HL-60 (cell line): ENCODE data around the gene TAC3.
"Not testable (repeated sequence)": the region's sequence is repeated elsewhere in the genome, so short reads cannot be mapped to it uniquely, and the experiment has no call there.

Experiments used
- DNase-seq, 2 experiments: peaks; one replicate each; pipeline ENCODE4 v3.0.0-alpha.2; 2010 to 2020; ENCODE audit warnings: low read depth in 1 of 2, low spot score in 1 of 2
- H3K27ac ChIP-seq: fragments of 250-450 bp; sonication (Bioruptor Pico); replicated peaks from 2 replicates; pipeline ENCODE4 v1.5.1; 2020; ENCODE audit warnings: mild to moderate bottlenecking, moderate library complexity
- H3K27me3 ChIP-seq: fragments of 250-450 bp; sonication (Bioruptor Pico); 2 replicates; pipeline ENCODE4 v1.5.1; 2021; ENCODE audit warnings: mild to moderate bottlenecking, moderate library complexity; ENCODE audit not compliant: insufficient read depth, poor library complexity, severe bottlenecking
- H3K4me3 ChIP-seq: replicated peaks from 2 replicates; pipeline ENCODE4 v1.5.1; 2011; ENCODE audit warnings: mild to moderate bottlenecking, control low read depth, low read length; ENCODE audit not compliant: insufficient read depth
- GABPA ChIP-seq: IDR thresholded peaks from 2 replicates; pipeline ENCODE4 v1.6.1; 2012; ENCODE audit warnings: low read depth
- POLR2AphosphoS5 ChIP-seq: IDR thresholded peaks from 2 replicates; pipeline ENCODE4 v1.6.1; 2012; ENCODE audit warnings: low read depth
- SPI1 ChIP-seq: IDR thresholded peaks from 2 replicates; pipeline ENCODE4 v1.6.1; 2012; ENCODE audit warnings: low read depth, mild to moderate bottlenecking, borderline replicate concordance
- TF ChIP-seq, protein P1 (sequence below): IDR thresholded peaks from one replicate; pipeline ENCODE4 v1.5.1; 2011; ENCODE audit warnings: low read length, control low read depth, inconsistent platforms; ENCODE audit not compliant: insufficient read depth
- TF ChIP-seq, protein P2 (sequence below): IDR thresholded peaks from 2 replicates; pipeline ENCODE4 v1.6.1; 2012; ENCODE audit warnings: low read depth; ENCODE audit not compliant: insufficient replicate concordance

The TAC3 gene

DNA sequence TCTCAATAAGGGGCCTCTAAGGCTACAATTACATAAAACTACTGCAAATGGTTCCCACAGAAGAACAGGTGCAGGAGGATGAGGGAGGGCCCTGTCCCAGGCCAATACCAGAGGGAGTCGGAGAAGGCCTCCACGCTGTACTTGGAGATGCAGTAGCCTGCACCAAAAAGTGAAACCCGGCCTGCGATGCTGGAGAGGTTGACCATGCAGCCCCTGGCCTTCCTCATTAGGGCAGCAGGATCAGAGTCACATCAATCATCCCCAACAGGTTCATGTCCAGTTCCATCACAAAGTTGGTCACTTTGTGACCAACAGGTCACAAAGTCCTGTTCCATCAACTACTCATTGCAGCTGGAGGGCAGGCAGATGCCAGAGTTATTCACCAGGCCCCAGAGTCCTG, 32.9 kb downstream of the TAC3 start:
- H3K27me3 ChIP-seq, result no peaks in the 10 kb centered on the region
- no peak for DNase-seq
- TF ChIP-seq SPI1 (no peak), GABPA (no peak), POLR2AphosphoS5 (no peak)
- TF ChIP-seq, protein P1, sequence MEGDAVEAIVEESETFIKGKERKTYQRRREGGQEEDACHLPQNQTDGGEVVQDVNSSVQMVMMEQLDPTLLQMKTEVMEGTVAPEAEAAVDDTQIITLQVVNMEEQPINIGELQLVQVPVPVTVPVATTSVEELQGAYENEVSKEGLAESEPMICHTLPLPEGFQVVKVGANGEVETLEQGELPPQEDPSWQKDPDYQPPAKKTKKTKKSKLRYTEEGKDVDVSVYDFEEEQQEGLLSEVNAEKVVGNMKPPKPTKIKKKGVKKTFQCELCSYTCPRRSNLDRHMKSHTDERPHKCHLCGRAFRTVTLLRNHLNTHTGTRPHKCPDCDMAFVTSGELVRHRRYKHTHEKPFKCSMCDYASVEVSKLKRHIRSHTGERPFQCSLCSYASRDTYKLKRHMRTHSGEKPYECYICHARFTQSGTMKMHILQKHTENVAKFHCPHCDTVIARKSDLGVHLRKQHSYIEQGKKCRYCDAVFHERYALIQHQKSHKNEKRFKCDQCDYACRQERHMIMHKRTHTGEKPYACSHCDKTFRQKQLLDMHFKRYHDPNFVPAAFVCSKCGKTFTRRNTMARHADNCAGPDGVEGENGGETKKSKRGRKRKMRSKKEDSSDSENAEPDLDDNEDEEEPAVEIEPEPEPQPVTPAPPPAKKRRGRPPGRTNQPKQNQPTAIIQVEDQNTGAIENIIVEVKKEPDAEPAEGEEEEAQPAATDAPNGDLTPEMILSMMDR, result no peak
- TF ChIP-seq, protein P2, sequence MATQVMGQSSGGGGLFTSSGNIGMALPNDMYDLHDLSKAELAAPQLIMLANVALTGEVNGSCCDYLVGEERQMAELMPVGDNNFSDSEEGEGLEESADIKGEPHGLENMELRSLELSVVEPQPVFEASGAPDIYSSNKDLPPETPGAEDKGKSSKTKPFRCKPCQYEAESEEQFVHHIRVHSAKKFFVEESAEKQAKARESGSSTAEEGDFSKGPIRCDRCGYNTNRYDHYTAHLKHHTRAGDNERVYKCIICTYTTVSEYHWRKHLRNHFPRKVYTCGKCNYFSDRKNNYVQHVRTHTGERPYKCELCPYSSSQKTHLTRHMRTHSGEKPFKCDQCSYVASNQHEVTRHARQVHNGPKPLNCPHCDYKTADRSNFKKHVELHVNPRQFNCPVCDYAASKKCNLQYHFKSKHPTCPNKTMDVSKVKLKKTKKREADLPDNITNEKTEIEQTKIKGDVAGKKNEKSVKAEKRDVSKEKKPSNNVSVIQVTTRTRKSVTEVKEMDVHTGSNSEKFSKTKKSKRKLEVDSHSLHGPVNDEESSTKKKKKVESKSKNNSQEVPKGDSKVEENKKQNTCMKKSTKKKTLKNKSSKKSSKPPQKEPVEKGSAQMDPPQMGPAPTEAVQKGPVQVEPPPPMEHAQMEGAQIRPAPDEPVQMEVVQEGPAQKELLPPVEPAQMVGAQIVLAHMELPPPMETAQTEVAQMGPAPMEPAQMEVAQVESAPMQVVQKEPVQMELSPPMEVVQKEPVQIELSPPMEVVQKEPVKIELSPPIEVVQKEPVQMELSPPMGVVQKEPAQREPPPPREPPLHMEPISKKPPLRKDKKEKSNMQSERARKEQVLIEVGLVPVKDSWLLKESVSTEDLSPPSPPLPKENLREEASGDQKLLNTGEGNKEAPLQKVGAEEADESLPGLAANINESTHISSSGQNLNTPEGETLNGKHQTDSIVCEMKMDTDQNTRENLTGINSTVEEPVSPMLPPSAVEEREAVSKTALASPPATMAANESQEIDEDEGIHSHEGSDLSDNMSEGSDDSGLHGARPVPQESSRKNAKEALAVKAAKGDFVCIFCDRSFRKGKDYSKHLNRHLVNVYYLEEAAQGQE, result no peak
- H3K4me3 ChIP-seq, result no peak overlapping the region
- H3K27ac ChIP-seq, result no peak overlapping the region

DNA sequence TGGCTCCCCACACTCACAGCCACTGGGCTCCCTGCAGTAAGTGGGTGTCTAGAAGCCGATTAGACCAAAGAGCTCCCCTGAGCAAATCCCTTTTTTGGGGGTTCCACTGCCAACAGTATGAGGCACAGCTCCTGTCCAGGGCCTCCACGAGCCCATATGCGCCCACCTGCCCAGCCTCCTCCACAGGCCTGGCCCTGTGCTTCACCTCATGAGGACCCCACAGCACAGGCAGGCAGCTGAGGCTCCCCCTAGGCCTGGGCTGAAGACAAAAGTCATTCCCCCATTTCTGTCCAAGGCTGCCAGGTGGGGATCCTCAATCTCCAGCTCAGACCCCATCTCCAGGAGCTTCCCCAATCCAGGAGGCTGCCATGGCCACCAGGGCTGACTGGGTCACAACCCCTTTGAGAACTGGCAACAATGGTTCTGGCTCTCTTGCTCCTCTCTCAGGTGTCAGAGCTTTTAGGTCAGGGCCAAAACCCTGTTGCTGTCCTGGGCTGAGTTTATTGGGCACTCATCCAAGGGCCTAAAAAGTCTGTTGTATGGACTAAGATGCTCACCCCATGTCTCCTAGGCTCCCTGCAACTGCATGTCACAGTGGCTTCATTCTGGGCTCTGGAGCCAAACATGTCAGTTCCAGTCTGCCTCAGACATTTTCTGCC, 33.6 kb downstream of the TAC3 start:
- not testable (repeated sequence) for H3K27ac ChIP-seq, H3K27me3 ChIP-seq, H3K4me3 ChIP-seq, DNase-seq

DNA sequence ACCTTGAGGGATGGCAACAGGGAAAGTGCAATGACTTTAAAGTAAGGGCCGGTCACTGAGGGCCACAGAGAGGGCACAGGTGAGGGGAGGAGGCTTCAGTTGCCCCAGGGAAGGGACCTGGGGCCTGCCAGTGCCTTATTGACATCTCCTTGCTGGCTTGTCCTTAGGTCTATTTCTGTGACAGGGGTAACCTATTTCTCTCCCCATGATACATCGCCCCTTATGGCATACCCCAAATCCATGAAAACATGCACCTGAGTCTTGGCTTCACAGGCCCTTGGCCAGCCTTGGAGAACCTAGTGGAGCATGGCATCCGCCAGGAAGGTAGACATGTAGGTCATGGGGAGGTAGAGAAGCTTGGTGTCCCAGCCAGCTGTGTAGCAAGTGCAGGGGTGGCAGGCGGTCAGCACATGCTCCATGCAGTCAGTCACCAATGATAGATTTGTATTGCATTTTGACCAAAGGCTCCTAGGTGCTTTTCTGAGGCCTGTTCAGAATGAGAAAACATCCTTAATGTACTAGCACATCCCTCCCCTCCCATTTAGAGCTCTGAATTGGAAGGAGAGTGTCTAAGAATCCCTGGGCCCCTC, 35.3 kb downstream of the TAC3 start:
- no peak for DNase-seq
- Histone ChIP-seq H3K27ac (no peak overlapping the region), H3K27me3 (no peaks in the 10 kb centered on the region), H3K4me3 (no peak overlapping the region)
- TF ChIP-seq, protein P2, result no peak
- TF ChIP-seq POLR2AphosphoS5 (no peak), SPI1 (no peak), GABPA (no peak)
- TF ChIP-seq, protein P1, result no peak

DNA sequence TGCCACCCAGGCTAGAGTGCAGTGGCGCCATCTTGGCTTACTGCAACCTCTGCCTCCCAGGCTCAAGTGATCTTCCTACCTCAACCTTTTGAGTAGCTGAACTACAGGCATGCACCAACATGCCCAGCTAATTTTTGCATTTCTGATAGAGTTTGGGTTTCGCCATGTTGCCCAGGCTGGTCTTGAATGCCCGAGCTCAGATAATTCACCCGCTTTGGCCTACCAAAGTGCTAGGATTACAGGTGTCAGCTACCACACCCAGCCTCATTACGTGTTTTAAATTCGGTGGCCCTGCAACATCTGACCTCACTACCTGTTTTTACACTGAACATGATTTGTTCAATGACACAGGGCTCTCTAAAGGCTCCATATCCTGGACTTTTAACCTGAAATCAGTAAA, 36.1 kb downstream of the TAC3 start:
- Histone ChIP-seq H3K4me3 (no peak overlapping the region), H3K27ac (no peak overlapping the region), H3K27me3 (no peaks in the 10 kb centered on the region)
- TF ChIP-seq SPI1 (no peak), GABPA (no peak), POLR2AphosphoS5 (no peak)
- TF ChIP-seq, protein P1, result no peak
- TF ChIP-seq, protein P2, result no peak
- no peak for DNase-seq
